Colonic mucosa (tissue), 4 donors: ENCODE measurements around the gene CCDC89. TPM values are rescaled to one million over a fixed set of nuclear protein-coding genes. Genes with fewer than 3 reads are reported as not detected.

Source experiments
- DNase-seq: peaks from one replicate; pipeline ENCODE4 v3.0.0-alpha.2; 2020
- H3K27ac ChIP-seq: fragments of 200-600 bp; one replicate; pipeline ENCODE4 v1.8.0; 2021
- H3K27me3 ChIP-seq: fragments of 200-600 bp; one replicate; pipeline ENCODE4 v1.8.0; 2021
- H3K36me3 ChIP-seq: fragments of 200-600 bp; one replicate; pipeline ENCODE4 v1.8.0; 2021
- H3K4me1 ChIP-seq: fragments of 200-600 bp; one replicate; pipeline ENCODE4 v1.8.0; 2021; ENCODE audit warnings: mild to moderate bottlenecking
- H3K4me3 ChIP-seq: fragments of 200-600 bp; one replicate; pipeline ENCODE4 v1.8.0; 2021
- H3K9ac ChIP-seq, 2 donors: one replicate each; pipeline ENCODE4 v1.7.0; 2013; ENCODE audit warnings: control low read depth in 2 of 2, low read depth in 2 of 2, low read length in 2 of 2
- H3K9me3 ChIP-seq: fragments of 200-600 bp; one replicate; pipeline ENCODE4 v1.8.0; 2021
- intact Hi-C: fragments of 100-400 bp; cut with DNase I; formaldehyde crosslinking; loops from one replicate; pipeline ENCODE4 v1.14.1; 2022
- total RNA-seq, 2 donors: library from RNA; stranded (reverse); fragmentation: NEBNext Ultra II Directional in 1 of 2; extraction: Animal tissue kit (Norgen Biotek cat#: 25700) in 1 of 2; gene quantifications; one replicate each; pipeline ENCODE4 v1.2.1, GENCODE V29; 2021
- TF ChIP-seq, protein P1 (sequence below): fragments of 200-600 bp; IDR thresholded peaks from one replicate; pipeline ENCODE4 v1.8.0; 2022; ENCODE audit warnings: antibody characterized with exemption, mild to moderate bottlenecking
- donor health status: healthy.
- donor health status: DM: no; HTN: no; CAD: no.
- donor health status: DM: no; HTN: no; CAD: no.

CCDC89 gene
- total RNA-seq: 1 to 10 TPM; 1.4 to 1.7 TPM

DNA sequence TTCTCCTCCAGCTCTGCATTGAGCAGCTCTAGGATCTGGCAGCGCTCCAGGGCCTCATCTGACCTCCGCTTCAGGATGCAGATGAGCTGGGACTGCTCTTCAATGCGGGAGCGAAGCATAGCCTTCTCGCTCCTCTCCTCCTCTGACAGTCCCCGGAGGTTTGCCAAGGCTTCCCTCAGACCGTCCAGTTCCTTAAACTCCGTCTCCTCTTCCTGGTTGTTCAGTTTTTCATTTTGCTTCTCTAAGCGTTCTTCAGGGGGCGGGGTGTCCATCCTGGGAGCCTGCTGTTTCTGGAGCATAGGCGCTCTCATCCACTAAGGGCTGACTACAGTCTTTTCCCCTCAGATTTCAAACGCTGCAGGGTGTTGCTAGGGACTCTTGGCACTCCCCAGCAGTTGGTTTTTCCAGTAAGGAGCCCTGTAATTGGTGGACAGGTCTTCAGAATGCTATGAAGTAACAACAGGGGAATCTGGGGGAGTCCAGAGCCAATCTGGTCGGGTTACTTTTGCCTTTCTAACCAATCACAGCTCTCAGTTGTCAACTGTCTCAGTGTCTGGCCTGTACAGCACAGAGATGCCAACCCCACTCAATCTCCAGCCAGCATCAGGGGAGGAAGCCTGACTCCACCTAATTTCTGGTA is at the start of gene CCDC89:
CCDC89 (minus strand) TSS at position 376 of the 640 bp plus-strand sequence; CDS start at position 311, 65 bp downstream.
- no peaks in the 10 kb centered on the region for H3K36me3 ChIP-seq
- H3K27ac ChIP-seq: peak within 1 kb of the TSS; percentile 46
- peak; percentile 59 for DNase-seq
- no peaks in the 10 kb centered on the region for H3K9me3 ChIP-seq
- no peaks in the 10 kb centered on the region for H3K4me1 ChIP-seq
- no peaks in the 10 kb centered on the region for H3K27me3 ChIP-seq
- TF ChIP-seq, protein P1, sequence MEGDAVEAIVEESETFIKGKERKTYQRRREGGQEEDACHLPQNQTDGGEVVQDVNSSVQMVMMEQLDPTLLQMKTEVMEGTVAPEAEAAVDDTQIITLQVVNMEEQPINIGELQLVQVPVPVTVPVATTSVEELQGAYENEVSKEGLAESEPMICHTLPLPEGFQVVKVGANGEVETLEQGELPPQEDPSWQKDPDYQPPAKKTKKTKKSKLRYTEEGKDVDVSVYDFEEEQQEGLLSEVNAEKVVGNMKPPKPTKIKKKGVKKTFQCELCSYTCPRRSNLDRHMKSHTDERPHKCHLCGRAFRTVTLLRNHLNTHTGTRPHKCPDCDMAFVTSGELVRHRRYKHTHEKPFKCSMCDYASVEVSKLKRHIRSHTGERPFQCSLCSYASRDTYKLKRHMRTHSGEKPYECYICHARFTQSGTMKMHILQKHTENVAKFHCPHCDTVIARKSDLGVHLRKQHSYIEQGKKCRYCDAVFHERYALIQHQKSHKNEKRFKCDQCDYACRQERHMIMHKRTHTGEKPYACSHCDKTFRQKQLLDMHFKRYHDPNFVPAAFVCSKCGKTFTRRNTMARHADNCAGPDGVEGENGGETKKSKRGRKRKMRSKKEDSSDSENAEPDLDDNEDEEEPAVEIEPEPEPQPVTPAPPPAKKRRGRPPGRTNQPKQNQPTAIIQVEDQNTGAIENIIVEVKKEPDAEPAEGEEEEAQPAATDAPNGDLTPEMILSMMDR: no peak
- peak within 1 kb of the TSS; percentile 1 to 5 for H3K9ac ChIP-seq
- intact Hi-C loops: no loop called here
- peak within 1 kb of the TSS; percentile 26 for H3K4me3 ChIP-seq

DNA sequence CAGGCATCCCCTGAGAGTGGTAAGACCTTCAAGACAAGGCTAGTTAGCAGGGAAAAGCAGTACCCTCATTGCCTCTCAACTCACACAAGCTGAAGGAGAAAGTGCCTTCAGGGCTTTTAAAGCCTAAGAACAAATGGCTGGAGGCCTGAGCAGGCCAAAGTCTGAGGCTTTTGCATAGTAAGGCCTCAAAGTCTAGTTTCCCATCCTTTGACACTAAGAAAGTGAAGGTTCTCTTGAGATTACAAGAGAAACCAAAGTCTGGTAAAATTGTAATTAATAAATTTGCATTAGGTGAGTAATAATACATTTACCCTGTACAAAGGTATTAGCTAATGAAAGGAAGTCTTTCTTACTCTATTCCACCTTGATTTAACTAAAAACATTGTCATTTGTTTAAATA is 47.0 kb upstream of the CCDC89 start:
- H3K27me3 ChIP-seq: no peaks in the 10 kb centered on the region
- H3K36me3 ChIP-seq: peaks cover 5% of the 10 kb centered on the region
- no peaks in the 10 kb centered on the region for H3K4me1 ChIP-seq
- no peak overlapping the region for H3K9ac ChIP-seq
- DNase-seq: no peak
- H3K27ac ChIP-seq: no peak overlapping the region
- H3K9me3 ChIP-seq: no peaks in the 10 kb centered on the region
- TF ChIP-seq, protein P1: no peak
- intact Hi-C loops: no loop called here
- H3K4me3 ChIP-seq: no peak overlapping the region

GRCh38 chr11:85726381-85726780 is 40.4 kb upstream of the CCDC89 start:
- no peak overlapping the region for H3K27ac ChIP-seq
- no peak overlapping the region for H3K4me3 ChIP-seq
- no peak for DNase-seq
- intact Hi-C loops: no loop called here
- no peaks in the 10 kb centered on the region for H3K27me3 ChIP-seq
- H3K36me3 ChIP-seq: no peaks in the 10 kb centered on the region
- no peaks in the 10 kb centered on the region for H3K4me1 ChIP-seq
- no peak overlapping the region for H3K9ac ChIP-seq
- no peaks in the 10 kb centered on the region for H3K9me3 ChIP-seq
- TF ChIP-seq, protein P1: no peak

- Histone ChIP-seq H3K4me1 (no peaks in the 10 kb centered on the region), H3K27me3 (no peaks in the 10 kb centered on the region), H3K9me3 (no peaks in the 10 kb centered on the region), H3K27ac (no peak overlapping the region), H3K4me3 (no peak overlapping the region), H3K9ac (no peak overlapping the region), H3K36me3 (no peaks in the 10 kb centered on the region)
- intact Hi-C loops: no loop called here
- TF ChIP-seq, protein P1: no peak
- no peak for DNase-seq
These were observed 39.7 kb upstream of the CCDC89 start for GRCh38 chr11:85725510-85726258.

DNA sequence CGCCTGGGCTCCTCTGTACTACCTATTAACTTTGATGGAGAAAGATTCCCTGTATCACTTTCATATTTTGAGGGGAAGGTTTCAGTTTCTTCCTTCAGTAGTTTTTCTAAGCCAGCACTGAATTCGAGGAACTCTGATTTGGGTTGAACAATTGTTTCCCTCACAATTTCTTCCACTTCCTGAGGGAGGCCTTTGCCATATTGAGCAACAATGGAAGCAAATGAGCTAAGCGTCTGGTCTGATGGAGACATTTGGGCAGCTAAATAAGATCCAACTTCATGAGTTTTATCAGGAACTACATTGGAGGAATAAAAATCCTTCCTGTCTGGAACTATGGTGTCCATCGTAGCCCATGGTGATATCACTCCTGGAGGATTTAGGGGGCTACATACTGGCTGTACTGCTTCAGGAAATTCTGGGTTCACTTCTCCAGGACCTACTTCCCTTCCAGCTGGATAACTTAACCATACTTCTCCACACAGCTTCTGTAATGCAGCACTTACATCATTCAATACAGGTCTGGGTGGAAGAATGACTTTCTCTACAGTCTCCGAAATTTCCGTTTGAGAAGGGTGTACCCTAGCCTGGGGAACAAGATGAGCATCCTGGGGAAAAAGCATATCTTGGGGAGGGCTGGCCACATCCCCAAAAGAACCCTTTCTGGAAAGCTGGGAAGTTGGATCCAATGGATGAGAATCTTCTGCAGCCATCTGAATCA is 38.9 kb upstream of the CCDC89 start:
- no peak for DNase-seq
- intact Hi-C loops: no loop called here
- Histone ChIP-seq H3K27me3 (no peaks in the 10 kb centered on the region), H3K27ac (no peak overlapping the region), H3K9ac (no peak overlapping the region), H3K9me3 (no peaks in the 10 kb centered on the region), H3K4me1 (no peaks in the 10 kb centered on the region), H3K36me3 (no peaks in the 10 kb centered on the region), H3K4me3 (no peak overlapping the region)
- TF ChIP-seq, protein P1: no peak
